HG02759 (cell line): ENCODE measurements around the gene B9D2.
"Not testable (repeated sequence)": the region's sequence is repeated elsewhere in the genome, so short reads cannot be mapped to it uniquely, and the experiment has no call there.

Experiments
- ATAC-seq: cut with Tn5 transposase; IDR thresholded peaks from one replicate; pipeline ENCODE4 v1.9.1; 2021; ENCODE audit warnings: mild to moderate bottlenecking, moderate library complexity; ENCODE audit not compliant: unreplicated experiment

B9D2 gene, protein sequence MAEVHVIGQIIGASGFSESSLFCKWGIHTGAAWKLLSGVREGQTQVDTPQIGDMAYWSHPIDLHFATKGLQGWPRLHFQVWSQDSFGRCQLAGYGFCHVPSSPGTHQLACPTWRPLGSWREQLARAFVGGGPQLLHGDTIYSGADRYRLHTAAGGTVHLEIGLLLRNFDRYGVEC

DNA sequence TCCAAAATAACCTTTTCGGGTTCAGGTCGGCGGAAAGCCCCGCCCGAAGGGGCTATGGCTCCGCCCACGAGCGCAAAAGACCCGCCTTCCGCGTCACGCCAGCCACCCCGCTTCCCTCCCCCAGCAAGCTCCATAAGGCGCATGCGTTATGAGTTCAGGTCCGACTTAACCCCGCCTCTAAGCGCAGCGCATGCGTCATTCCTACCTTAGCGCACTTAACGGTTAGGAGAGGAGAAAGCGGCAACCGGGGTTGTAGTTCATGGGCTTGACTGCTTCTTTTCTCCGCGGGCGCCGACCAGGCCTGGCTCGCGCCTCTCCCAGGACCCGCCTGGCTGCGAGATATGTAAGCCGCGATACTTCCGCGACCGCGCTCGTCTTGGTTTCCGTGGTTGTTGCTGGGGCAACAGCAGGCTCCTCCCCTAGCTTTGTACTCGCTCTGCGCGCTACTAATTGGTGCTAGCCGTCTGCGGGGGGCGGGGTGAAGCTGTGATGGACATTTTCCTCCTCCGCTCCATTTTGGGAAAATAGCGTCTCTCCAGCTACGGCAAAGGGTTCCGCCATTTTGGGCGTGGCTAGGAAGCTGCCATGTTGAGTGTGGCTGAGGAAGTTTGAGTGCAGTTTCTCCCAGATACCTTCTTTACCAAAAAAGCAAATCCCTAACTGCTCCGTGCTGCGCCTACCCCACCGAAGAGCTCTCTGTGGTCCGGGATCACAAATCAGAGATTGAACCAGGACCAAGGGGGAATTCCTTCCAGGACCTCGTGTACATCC, at the start of gene B9D2:
TSS of gene B9D2 (minus strand) at position 397 of the 771 bp plus-strand sequence. CDS start 630 bp downstream, outside the sequence.
- ATAC-seq, result peak; percentile 84

DNA sequence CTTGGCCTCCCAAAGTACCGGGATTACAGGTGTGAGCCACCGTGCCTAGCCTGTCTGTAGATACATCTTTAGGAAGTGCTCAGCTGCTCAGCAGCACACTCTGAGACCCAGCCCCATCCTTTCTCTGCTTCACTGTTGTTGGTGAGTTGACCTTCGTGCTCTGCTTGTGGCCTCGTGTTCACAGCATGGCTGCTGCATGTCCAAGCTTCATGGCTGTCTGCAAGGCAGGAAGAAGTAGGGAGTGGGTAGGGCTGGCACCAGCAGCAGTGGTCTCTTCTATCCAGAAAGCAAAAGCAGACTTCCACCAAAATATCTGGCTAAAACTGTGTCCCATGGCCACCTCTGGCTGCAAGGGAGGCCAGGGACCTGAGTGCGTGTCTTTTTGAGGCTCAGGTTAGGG, 49.0 kb upstream of the B9D2 start:
- no peak for ATAC-seq

DNA sequence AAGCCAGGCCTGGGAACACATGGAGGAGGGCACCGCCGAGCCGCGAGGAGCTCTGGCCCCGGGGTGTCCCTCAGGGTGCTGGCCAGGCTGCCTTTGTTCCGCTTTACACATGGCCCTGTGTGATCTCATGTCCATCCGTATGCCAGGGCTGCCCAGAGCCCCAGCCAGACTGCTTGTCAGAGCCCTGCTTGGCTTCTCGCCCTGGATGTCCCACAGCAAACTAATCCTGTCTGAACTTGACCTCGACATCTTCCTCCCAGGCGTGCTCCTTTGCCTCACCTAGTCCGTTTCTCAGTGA, 48.0 kb upstream of the B9D2 start:
- ATAC-seq, result no peak

DNA sequence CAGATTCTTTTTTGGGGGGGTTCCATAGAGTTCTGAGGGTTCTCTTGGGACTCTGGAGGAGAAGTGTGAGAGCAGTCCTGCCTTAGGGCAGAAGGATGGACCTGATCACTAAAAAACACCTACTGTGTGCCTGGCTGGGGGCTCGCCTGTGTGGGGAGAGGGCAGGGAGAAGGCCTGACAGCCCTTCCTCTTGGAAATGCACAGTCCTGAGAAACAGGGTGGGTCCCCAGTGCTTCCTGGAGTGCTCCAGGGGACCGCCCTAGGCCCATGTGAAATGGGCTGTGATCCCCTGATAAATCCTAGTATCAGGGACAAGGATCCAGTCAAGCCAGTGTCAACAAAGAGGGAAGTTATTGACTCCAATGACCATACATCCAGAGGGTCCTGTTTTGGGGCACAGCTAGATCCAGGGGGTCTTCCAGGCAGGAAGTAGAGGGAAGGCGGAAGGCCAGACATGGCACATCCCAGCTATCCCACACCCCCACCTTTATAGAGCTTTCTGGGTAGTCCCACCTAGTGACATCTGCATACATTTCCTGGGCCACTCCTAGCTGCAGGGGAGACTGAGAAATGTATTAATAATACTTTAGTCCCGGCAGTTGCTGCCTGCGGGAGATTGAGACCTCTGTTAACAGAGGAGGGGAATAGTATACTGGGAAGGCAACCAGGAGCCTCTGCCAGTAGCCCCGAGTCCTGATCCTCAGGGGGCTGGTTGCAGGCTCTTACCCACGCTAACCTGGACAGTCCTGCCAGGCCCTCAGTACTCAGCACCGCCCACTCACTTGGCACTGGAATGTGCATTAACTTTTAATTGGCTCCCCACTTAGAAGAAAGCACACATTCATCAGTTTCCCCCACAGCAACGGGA, 47.4 kb upstream of the B9D2 start:
- no peak for ATAC-seq

DNA sequence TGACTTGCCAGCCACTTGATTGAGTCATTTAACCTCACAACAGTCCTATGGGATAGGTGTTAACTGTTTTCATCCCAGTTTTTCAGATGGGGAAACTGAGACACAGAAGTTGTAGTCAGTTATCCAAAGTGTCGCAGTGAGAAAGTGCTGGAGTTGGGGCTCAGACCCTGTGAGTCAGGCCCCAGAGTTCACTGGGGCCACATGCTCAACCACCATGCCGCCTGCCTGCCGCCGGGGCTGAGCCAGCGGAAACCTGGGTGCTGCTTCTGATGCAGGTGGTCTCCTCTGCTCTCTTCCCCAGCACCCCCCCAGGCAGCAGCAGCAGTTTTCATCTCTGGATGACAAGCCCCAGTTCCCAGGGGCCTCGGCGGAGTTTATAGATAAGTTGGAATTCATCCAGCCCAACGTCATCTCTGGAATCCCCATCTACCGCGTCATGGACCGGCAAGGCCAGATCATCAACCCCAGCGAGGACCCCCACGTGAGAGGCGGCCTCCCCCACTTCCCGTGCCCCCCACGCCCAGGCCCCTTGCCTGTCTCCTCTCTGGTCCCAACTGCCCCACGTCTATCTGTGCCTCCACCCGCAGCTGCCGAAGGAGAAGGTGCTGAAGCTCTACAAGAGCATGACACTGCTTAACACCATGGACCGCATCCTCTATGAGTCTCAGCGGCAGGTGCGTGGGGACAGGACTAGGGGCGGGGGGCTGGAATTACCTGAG, 46.5 kb upstream of the B9D2 start:
- no peak for ATAC-seq

DNA sequence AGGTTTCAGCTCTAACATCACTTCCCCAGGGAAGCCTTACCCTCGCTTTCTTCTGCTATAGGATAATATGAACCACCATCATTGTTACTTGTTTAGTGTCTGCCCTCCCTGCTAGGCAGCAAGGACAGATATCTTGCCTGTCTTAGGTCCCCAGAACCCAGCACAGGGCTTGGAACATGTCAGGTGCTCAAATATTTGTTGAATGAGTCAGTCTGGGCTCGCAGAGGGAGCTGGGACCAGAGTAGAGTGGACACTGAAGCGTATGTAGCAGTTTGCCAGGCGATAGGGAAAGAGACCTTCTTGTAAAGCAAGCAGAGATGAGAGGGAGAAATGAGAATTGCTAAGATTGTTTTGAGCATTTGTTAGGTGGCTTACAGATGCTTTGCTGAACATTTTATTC, 45.3 kb upstream of the B9D2 start:
- ATAC-seq, result no peak

DNA sequence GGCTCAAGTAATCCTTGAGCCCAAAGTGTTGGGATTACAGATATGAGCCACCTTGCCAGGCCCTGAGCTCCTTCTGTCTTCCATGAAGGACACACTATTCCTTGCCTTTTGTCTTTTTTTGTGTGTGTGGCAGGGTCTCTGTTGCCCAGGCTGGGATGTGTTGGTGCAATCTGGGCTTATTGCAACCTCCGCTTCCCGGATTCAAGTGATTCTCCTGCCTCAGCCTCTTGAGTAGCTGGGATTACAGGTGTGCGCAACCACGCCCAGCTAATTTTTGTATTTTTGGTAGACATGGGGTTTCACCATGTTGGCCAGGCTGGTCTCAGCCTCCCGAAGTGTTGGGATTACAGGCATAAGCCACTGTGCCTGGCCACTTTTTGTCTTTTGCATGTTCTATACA, 44.9 kb upstream of the B9D2 start:
- not testable (repeated sequence) for ATAC-seq

DNA sequence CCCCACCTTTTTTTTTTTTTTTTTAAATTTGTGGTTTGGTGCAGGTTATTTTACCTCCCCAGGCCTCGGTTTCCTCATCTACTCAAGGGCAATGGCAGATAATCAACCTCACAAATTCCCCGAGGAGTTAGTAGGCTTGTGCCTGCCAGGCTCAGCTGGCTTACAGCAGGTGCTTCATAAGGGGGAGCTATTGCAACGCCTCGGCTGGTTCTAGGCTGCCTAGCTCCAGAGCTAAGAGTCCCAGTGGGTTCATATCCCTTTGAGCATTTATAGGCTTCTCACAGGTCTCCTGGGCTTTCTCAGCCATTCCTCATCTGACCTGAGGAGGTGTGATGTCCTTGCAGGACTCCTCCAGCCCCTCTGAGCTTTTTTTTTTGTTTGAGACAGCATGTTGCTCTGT, 44.3 kb upstream of the B9D2 start:
- no peak for ATAC-seq

DNA sequence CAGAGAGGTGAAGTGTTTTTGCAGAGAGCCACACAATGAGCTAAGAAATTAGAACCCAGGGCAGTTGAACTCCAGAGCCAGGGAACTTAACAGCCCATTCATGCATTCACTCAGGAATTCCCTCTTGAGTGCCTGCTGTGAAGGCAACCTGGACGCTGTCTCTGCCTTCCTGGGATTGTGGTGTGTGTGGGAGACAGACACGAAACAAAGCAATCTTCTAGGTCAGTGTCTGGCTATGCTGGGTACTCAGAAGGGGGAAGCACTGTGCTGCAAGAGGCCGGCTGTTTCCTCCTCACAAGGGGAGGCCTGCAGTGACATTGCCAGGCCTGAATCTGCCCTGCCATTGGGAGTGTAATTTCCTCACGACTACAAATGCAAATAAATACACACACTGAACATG, 43.3 kb upstream of the B9D2 start:
- no peak for ATAC-seq

DNA sequence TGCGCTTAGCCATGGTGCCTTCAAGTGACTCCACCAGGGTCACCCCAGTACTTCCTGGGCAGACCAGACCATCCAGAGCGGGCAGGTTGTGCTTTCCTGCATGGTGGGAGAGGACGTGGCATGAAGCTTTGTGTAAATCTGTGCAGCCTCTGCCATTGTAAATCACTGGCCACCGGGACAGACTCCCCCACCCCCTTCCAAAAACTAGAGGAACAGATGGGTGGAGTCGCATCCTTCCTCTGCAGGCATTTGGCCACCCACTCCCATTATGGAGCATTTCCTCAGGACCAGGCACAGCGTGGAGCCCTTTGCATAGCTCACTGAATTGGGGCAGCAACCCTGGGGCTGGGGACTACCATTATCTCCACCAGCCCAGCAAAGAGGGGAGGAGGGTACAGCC, 41.8 kb upstream of the B9D2 start:
- no peak for ATAC-seq

DNA sequence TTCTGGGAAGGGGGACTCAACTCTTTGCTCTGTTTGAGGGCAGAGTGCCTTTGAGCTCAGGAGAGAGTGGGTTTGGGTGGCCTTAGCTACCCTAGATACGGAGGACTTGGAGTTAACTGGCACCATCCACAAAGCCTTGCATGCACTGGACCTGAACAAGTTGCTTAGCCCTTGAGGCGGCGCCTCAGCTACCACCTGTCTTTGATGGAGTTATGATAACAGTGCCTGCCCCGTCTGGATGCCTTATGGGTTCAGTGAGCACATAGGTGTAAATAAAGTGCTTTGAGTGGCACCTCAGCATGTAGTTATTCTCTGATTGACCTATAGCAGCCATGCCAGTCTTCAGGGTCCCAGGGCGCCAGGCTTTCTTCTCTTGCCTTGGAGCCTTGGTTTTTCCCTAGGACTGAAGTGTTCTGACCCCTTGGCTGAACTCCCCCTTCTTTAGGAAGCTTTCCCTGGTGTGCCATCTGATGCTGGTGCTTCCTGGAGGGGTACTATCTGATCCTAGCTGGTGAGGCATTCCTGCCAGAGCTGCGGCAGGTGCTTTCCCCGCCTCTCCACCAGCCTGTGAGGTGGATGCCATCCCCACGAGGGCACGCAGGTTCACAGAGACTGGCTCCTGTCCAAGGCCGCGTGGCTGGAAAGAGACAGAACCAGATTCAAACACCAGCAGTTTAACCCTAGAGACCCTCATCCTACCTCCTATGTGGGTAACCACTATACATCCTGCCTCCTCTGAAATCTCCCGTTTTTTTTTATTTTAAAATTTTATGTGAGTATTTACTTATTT, 39.4 kb upstream of the B9D2 start:
- ATAC-seq, result no peak

DNA sequence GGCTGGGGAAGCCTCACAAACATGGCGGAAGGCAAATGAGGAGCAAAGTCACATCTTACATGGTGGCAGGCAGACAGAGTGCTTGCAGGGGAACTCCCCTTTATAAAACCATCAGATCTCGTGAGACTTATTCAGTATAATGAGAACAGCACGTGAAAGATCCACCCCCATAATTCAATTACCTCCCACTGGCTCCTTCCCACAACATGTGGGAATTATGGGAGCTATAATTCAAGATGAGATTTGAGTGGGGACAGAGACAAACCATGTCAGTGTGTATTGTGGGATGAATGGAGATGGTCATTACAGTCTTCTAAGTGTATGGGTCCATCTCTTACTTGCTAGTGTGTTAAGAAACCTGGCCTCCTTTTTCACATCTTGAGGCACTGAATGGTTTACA, 38.1 kb upstream of the B9D2 start:
- ATAC-seq, result no peak

DNA sequence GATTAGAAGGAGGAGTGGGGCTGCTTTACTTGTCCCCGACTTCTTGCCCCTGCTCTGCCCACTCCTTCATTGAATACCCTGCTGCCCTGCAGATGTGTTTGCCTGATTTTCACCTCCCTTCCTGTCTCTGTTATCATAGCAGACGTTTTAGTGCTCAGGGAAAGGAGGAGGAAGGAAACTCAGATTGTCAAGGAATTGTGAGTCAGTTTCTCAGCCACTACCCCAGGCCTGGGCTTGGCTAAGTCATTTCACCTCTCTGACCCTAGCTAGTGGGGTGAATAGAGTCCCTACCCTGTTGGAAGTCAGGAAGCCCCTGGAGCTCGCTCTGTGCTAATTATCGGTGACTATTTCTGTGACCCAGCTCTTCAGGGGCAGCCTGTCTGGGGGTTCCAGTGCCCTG, 37.5 kb upstream of the B9D2 start:
- no peak for ATAC-seq

DNA sequence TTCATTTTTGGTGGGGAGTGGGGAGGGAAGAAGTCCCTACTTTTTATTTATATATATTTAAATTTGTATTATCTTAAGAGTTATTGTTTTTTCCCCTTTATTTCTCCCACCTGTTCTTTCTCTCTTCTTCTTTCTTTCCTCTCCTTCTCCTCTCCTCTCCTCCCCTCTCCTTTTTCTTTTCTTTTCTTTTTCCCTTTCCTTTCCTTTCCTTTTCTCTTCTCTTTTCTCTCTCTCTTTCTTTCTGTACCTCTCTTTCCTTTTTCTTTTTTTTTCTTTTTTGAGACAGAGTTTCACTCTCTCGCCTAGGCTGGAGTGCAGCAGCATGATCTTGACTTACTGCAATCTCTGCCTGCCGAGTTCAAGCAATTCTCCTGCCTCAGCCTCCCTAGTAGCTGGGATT, 35.6 kb upstream of the B9D2 start:
- ATAC-seq, result no peak

DNA sequence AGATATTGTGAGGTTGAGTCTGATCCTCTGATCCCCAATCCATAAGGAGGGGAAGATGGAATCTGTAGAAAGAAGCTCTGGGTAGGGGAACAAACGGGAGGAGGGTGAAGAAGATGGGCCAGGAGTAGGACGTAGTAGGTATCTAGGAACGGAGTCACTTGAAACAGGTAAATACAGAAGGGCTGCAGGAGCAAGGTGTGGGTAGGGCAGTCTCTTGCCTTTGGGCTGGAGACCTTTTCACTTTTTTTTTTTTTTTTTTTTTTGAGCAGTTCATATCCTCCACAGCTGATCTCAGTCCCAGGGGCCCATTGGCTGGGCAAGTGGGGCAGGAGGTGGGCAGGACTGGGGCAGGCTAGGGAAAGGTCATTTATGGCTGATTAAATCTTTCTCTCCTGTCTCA, 35.1 kb upstream of the B9D2 start:
- ATAC-seq, result no peak

DNA sequence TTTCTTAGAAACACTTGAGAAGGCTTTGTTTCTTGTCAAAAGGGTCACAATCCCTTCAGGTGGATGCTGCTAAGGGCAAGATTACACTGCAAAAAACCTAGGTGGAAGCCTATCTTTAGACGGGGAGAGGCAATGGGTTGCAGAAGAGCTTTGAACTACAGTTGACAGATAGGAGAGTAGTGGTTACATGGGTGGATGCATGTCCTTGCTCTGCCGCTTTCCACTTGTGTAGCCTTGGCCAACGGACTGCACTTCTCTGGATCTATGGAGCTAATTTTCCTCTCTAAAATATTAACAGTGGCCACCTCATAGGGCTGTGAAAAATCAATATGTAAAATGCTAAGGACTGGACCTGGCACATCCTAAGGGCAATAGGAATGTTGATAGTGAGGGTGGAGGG, 34.6 kb upstream of the B9D2 start:
- no peak for ATAC-seq

DNA sequence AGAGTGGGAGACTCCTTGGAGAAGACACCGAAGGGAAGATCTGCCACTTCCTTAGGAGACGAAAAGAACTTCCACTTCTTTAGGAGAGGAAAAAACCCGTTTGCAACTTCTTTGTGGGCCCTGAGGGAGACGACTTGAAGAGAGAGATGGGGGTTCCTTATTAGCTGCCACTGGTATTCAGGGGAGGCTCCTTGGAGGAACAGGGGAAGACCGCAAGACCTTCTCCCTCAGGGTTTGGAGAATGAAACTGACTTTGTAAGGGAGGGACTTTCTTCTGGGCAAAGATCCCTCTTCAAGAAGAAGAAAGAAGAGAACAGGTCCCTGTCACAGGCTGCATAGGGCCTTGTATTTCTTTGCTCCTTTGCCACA, 34.1 kb upstream of the B9D2 start:
- no peak for ATAC-seq

DNA sequence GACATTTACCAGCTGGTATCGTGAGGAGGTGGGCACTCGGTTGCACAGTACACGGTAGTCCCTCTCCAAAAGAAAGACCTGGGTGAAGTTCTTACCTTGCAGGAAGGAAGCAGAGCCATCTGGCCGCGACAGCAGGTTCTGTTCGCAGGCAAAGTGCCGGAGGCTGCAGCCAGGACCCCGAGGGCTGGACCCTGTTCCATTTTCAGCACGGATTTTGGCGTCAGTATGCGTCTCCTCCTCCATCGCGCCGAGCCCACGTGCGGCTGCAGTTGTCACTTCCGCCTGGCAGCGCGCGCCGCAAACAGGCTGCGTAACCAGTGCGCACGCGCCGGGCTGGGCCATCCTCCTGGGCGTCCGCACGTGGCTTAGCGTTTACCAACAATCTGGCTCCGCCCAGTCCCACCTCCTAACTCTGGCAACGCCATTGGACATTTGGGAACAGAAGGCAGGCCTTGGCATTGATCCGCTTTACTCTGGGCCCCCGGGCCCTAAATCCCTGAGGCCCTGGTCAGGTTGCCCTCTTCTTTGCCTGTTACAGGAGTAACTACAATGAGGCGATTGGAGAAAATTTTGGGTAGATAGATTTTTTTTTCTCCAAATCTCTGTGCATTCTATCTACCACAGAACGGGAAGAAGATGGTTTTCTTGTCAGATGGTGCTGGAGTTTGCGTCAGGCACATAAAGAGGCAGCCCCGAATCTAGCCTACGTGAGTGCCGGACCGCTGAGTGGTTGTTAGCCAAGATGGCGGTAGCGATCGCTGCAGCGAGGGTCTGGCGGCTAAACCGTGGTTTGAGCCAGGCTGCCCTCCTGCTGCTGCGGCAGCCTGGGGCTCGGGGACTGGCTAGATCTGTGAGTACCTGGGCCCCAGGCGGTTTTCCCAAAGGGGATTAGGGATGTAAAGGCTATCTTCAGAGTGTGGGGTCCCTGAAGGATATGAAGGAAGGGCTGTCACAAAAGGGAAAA, 33.4 kb upstream of the B9D2 start, which contains the start of the genes BCKDHA and EXOSC5:
TSS of gene BCKDHA (plus strand) at position 733 of the 964 bp plus-strand sequence. CDS start at position 743, 10 bp downstream.
TSS of gene EXOSC5 (minus strand) at position 274 of the 964 bp plus-strand sequence. CDS start at position 243, 31 bp downstream.
- peak; percentile 89 for ATAC-seq

DNA sequence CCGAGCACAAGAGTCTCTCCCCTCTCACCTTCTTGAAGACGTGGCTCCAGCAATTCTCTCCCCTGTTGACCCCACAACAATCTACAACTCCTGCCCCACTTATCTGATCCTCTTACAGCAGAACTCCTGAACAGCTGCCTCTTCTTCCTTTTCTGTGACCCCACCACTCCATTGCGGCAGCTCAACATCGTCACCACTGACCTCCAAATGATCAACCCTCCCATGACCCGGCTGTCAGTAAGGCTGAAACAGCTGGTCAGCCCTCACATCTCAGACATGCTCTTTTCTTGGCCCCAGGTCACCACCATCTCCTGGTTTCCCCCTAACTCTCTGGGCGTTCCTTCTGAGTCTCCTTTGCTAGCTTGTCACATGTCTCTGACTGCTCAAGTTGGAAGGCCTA, 31.4 kb upstream of the B9D2 start:
- ATAC-seq, result no peak
